ENCODE results near the gene EMP2.

Gene EMP2

GRCh38 chr16:10490141-10490540, 90.3 kb downstream of the EMP2 start:
- Histone ChIP-seq H3K27ac (ENCODE audit: insufficient read depth in 1 of 2, low read depth in 1 of 2, low read length in 2 of 2, poor library complexity in 1 of 2, severe bottlenecking in 2 of 2) (no peak overlapping the region), H3K36me3 (ENCODE audit: control insufficient read depth in 4 of 4, insufficient read depth in 4 of 4, low read length in 3 of 4) (no peaks in the 10 kb centered on the region), H3K4me1 (ENCODE audit: control extremely low read depth in 1 of 4, control insufficient read depth in 4 of 4, insufficient read depth in 4 of 4, low read length in 3 of 4) (peaks cover 0 to 3% (median 0%) of the 10 kb centered on the region in 4 experiments), H3K27me3 (replicated peaks in 2 of 5; ENCODE audit: control insufficient read depth in 4 of 5, insufficient read depth in 5 of 5, low read length in 4 of 5) (no peaks in the 10 kb centered on the region), H3K4me3 (ENCODE audit: control insufficient read depth in 1 of 7, extremely low read depth in 1 of 7, insufficient read depth in 4 of 7, low read depth in 2 of 7, low read length in 6 of 7) (no peak overlapping the region), H3K9me3 (ENCODE audit: control extremely low read depth in 1 of 5, control insufficient read depth in 4 of 5, insufficient read depth in 2 of 5, low read depth in 1 of 5, low read length in 4 of 5) (peaks cover 0 to 34% (median 26%) of the 10 kb centered on the region in 5 experiments)
- DNase-seq = no peak
- CTCF ChIA-PET = interaction anchor here (0.7 kb wide), 1 partner anchor 177 kb away, joined by 3 read pairs; no protein-coding TSS in a partner anchor
- WGBS (ENCODE audit: insufficient coverage) = no CpG with 5 or more reads among the region's 1 CpG
- POLR2A ChIA-PET = no interaction called here

GRCh38 chr16:10485698-10486382, 94.6 kb downstream of the EMP2 start:
- Histone ChIP-seq H3K27me3 (replicated peaks in 2 of 5; ENCODE audit: control insufficient read depth in 4 of 5, insufficient read depth in 5 of 5, low read length in 4 of 5) (no peaks in the 10 kb centered on the region), H3K36me3 (ENCODE audit: control insufficient read depth in 4 of 4, insufficient read depth in 4 of 4, low read length in 3 of 4) (peaks cover 5 to 33% (median 17%) of the 10 kb centered on the region in 4 experiments), H3K9me3 (ENCODE audit: control extremely low read depth in 1 of 5, control insufficient read depth in 4 of 5, insufficient read depth in 2 of 5, low read depth in 1 of 5, low read length in 4 of 5) (peaks cover 6 to 36% (median 30%) of the 10 kb centered on the region in 5 experiments), H3K4me3 (ENCODE audit: control insufficient read depth in 1 of 7, extremely low read depth in 1 of 7, insufficient read depth in 4 of 7, low read depth in 2 of 7, low read length in 6 of 7) (no peak overlapping the region), H3K4me1 (ENCODE audit: control extremely low read depth in 1 of 4, control insufficient read depth in 4 of 4, insufficient read depth in 4 of 4, low read length in 3 of 4) (peaks cover 0 to 3% (median 0%) of the 10 kb centered on the region in 4 experiments), H3K27ac (ENCODE audit: insufficient read depth in 1 of 2, low read depth in 1 of 2, low read length in 2 of 2, poor library complexity in 1 of 2, severe bottlenecking in 2 of 2) (peak overlapping the region in 1 of 2 experiments; percentile 45)
- ChIA-PET POLR2A (interaction anchor here (0.6 kb wide), 1 partner anchor 179 kb away, joined by 3 read pairs; no protein-coding TSS in a partner anchor), CTCF (no interaction called here)
- peak; percentile 38 to 89 (median 74) for DNase-seq
- WGBS (ENCODE audit: insufficient coverage) = 91% methylated on average over 11 of the region's 12 CpGs

- Histone ChIP-seq H3K4me3 (ENCODE audit: control insufficient read depth in 1 of 7, extremely low read depth in 1 of 7, insufficient read depth in 4 of 7, low read depth in 2 of 7, low read length in 6 of 7) (no peak overlapping the region), H3K27me3 (replicated peaks in 2 of 5; ENCODE audit: control insufficient read depth in 4 of 5, insufficient read depth in 5 of 5, low read length in 4 of 5) (no peaks in the 10 kb centered on the region), H3K27ac (ENCODE audit: insufficient read depth in 1 of 2, low read depth in 1 of 2, low read length in 2 of 2, poor library complexity in 1 of 2, severe bottlenecking in 2 of 2) (peak overlapping the region in 1 of 2 experiments; percentile 45), H3K9me3 (ENCODE audit: control extremely low read depth in 1 of 5, control insufficient read depth in 4 of 5, insufficient read depth in 2 of 5, low read depth in 1 of 5, low read length in 4 of 5) (peaks cover 6 to 36% (median 30%) of the 10 kb centered on the region in 5 experiments), H3K4me1 (ENCODE audit: control extremely low read depth in 1 of 4, control insufficient read depth in 4 of 4, insufficient read depth in 4 of 4, low read length in 3 of 4) (peaks cover 0 to 3% (median 0%) of the 10 kb centered on the region in 4 experiments), H3K36me3 (ENCODE audit: control insufficient read depth in 4 of 4, insufficient read depth in 4 of 4, low read length in 3 of 4) (peaks cover 5 to 39% (median 18%) of the 10 kb centered on the region in 4 experiments)
- POLR2A ChIA-PET = interaction anchor here (0.6 kb wide), 1 partner anchor 178 kb away, joined by 3 read pairs; no protein-coding TSS in a partner anchor
- no peak for DNase-seq
- CTCF ChIA-PET = no interaction called here
- 100% methylated on average over 3 of the region's 4 CpGs for WGBS (ENCODE audit: insufficient coverage)
Measured at GRCh38 chr16:10485159-10485558, 95.2 kb downstream of the EMP2 start.

GRCh38 chr16:10480151-10480550, 100.2 kb downstream of the EMP2 start:
- Histone ChIP-seq H3K4me1 (ENCODE audit: control extremely low read depth in 1 of 4, control insufficient read depth in 4 of 4, insufficient read depth in 4 of 4, low read length in 3 of 4) (no peaks in the 10 kb centered on the region), H3K27ac (ENCODE audit: insufficient read depth in 1 of 2, low read depth in 1 of 2, low read length in 2 of 2, poor library complexity in 1 of 2, severe bottlenecking in 2 of 2) (no peak overlapping the region), H3K4me3 (ENCODE audit: control insufficient read depth in 1 of 7, extremely low read depth in 1 of 7, insufficient read depth in 4 of 7, low read depth in 2 of 7, low read length in 6 of 7) (no peak overlapping the region), H3K27me3 (replicated peaks in 2 of 5; ENCODE audit: control insufficient read depth in 4 of 5, insufficient read depth in 5 of 5, low read length in 4 of 5) (no peaks in the 10 kb centered on the region), H3K36me3 (ENCODE audit: control insufficient read depth in 4 of 4, insufficient read depth in 4 of 4, low read length in 3 of 4) (peaks cover 6 to 55% (median 20%) of the 10 kb centered on the region in 4 experiments), H3K9me3 (ENCODE audit: control extremely low read depth in 1 of 5, control insufficient read depth in 4 of 5, insufficient read depth in 2 of 5, low read depth in 1 of 5, low read length in 4 of 5) (peaks cover 6 to 21% (median 11%) of the 10 kb centered on the region in 5 experiments)
- WGBS (ENCODE audit: insufficient coverage) = 80% methylated on average over 2 of the region's 2 CpGs
- ChIA-PET CTCF (interaction anchor here (1.4 kb wide), 1 partner anchor 24 kb away, joined by 4 read pairs; no protein-coding TSS in a partner anchor), POLR2A (no interaction called here)
- no peak for DNase-seq

Data from common myeloid progenitor, CD34-positive (primary cell).